Heart right ventricle (tissue), 16 donors: ENCODE measurements around the gene RNF207. TPM values are rescaled to one million over a fixed set of nuclear protein-coding genes. Genes with fewer than 3 reads are reported as not detected.

Source experiments
- ATAC-seq, 8 donors: fragments of 200-7000 bp; cut with Tn5 transposase; one replicate each; pipeline ENCODE4 v1.9.1; 2020; ENCODE audit warnings: mild to moderate bottlenecking in 8 of 8, moderate library complexity in 8 of 8, moderate number of reproducible peaks in 1 of 8
- DNase-seq, 2 donors: peaks; one replicate each; pipeline ENCODE4 v3.0.0-alpha.2; 2020
- H3K27ac ChIP-seq, 10 donors: fragments of 200-600 bp; sonication (generic) in 2 of 10; one replicate each; pipeline versions ENCODE4 v1.5.0 to v1.8.0; 2020 to 2022; ENCODE audit warnings: mild to moderate bottlenecking in 3 of 10
- H3K27me3 ChIP-seq, 7 donors: fragments of 200-600 bp; one replicate each; pipeline ENCODE4 v1.8.0; 2021 to 2022; ENCODE audit warnings: mild to moderate bottlenecking in 2 of 7
- H3K36me3 ChIP-seq, 9 donors: fragments of 200-600 bp; sonication (generic) in 1 of 9; one replicate each; pipeline versions ENCODE4 v1.5.0 to v1.8.0; 2020 to 2022; ENCODE audit warnings: mild to moderate bottlenecking in 2 of 9
- H3K4me1 ChIP-seq, 9 donors: fragments of 200-600 bp; sonication (generic) in 1 of 9; one replicate each; pipeline versions ENCODE4 v1.5.0 to v1.8.0; 2020 to 2022; ENCODE audit warnings: mild to moderate bottlenecking in 4 of 9
- H3K4me3 ChIP-seq, 10 donors: fragments of 200-600 bp; sonication (generic) in 2 of 10; one replicate each; pipeline versions ENCODE4 v1.5.0 to v1.8.0; 2020 to 2022; ENCODE audit warnings: mild to moderate bottlenecking in 7 of 10, moderate library complexity in 2 of 10
- H3K9me3 ChIP-seq, 11 donors: fragments of 200-600 bp in 10 of 11; sonication (generic) in 2 of 11; one replicate each; pipeline versions ENCODE4 v1.5.0 to v1.8.0; 2013 to 2022; ENCODE audit warnings: mild to moderate bottlenecking in 2 of 11, control low read depth in 1 of 11, moderate library complexity in 1 of 11
- CTCF ChIP-seq, 9 donors: fragments of 200-600 bp; sonication (generic) in 2 of 9; IDR thresholded peaks; one replicate each; pipeline versions ENCODE4 v1.5.0 to v1.8.0; 2021 to 2022; ENCODE audit warnings: antibody characterized with exemption in 9 of 9, mild to moderate bottlenecking in 5 of 9, moderate library complexity in 1 of 9
- WGBS, 2 donors: extraction: QIAGEN DNeasy Blood & Tissue Kit; methylation state at CpG; one replicate each; pipeline ENCODE4 v1.1.7; 2013; ENCODE audit warnings: inconsistent platforms in 1 of 2; 5-methylcytosine and 5-hydroxymethylcytosine counted together
- intact Hi-C, 10 donors: fragments of 100-400 bp; cut with DNase I; formaldehyde crosslinking; loops; one replicate each; pipeline versions ENCODE4 v1.11.1 to v1.14.2; 2022
- polyA plus RNA-seq, 2 donors: library from polyadenylated mRNA; stranded (reverse); fragments of 200-250 nt; gene quantifications; one replicate each; pipeline ENCODE4 v1.2.3, GENCODE V29; 2013
- total RNA-seq, 10 donors: library from RNA; stranded (reverse); fragmentation: NEBNext Ultra II Directional in 3 of 10; extraction: Animal tissue kit (Norgen Biotek cat#: 25700) in 3 of 10; gene quantifications; one replicate each; pipeline versions ENCODE4 v1.2.1 to v1.2.4, GENCODE V29; 2021 to 2023
- donor health status: Arrhythmogenic right ventricular cardiomyopathy.
- donor health status: ischemic (EF 13 %, LVEDD 7.1; RV severe dilation, severe dysfunction).
- donor health status: healthy with polysubstance abuse.
- donor health status: DM: no; HTN: yes; CAD: no.
- donor health status: DM: no; HTN: no; CAD: no.
- donor health status: ischemic (EF 25% LVEDD 6.9; RV normal size, moderate dysfunction).
- donor health status: ischemic (EF 25% LVEDD 5.7; RV mildly dilated, moderate dysfunction).
- donor health status: healthy.
- donor health status: DM: yes; HTN: yes; CAD: no.
- donor health status: Ischemic cardiomyopathy.
- donor health status: ischemic (EF 35%, LVEDD 5.7; RV mildly dilated, moderate dysfunction).
- donor health status: nonischemic (EF 11% LVEDD 7.7; RV severe dilation, severe dysfunction).
- donor health status: DM: yes; HTN: yes; CAD: no.
- donor health status: PGD.
- donor health status: ischemic (EF 29% LVEDD 5.4; RV normal size, mild dysfunction).
- donor health status: nonischemic (EF 23%, LVEDD 6.1; RV moderate dilation, normal function).

Gene RNF207
- total and polyA plus RNA-seq, 12 donors = 16.2 to 183 (median 67.4) TPM

GRCh38 chr1:6256645-6257044 is 50.7 kb downstream of the RNF207 start:
- WGBS, 2 donors = 93 to 94% methylated on average over 13 of the region's 13 CpGs
- intact Hi-C loops = loop anchor here in 1 of 10 donors (10.0 kb wide), 1 partner anchor 138 kb away; the partner anchor contains the start of gene ACOT7
- no peak for ATAC-seq

GRCh38 chr1:6257541-6258069 is 51.7 kb downstream of the RNF207 start:
- ATAC-seq = no peak
- Histone ChIP-seq H3K9me3 (no peaks in the 10 kb centered on the region), H3K4me3 (no peak overlapping the region), H3K4me1 (peaks cover 5 to 29% (median 25%) of the 10 kb centered on the region in 9 donors), H3K36me3 (peaks cover 0 to 5% (median 0%) of the 10 kb centered on the region in 9 donors), H3K27ac (no peak overlapping the region), H3K27me3 (peaks cover 0 to 40% (median 29%) of the 10 kb centered on the region in 7 donors)
- TF ChIP-seq CTCF (IDR thresholded peaks at IDR 0.05) = no peak
- WGBS, 2 donors = 89 to 92% methylated on average over 8 of the region's 8 CpGs
- intact Hi-C loops = loop anchor here in 1 of 10 donors (10.0 kb wide), 1 partner anchor 137 kb away; the partner anchor contains the start of gene ACOT7
- no peak for DNase-seq

More at GRCh38 chr1:6256645-6257044, 50.7 kb downstream of the RNF207 start:
- Histone ChIP-seq H3K27me3 (peaks cover 0 to 38% (median 27%) of the 10 kb centered on the region in 7 donors), H3K4me3 (no peak overlapping the region), H3K27ac (no peak overlapping the region), H3K36me3 (peaks cover 0 to 5% (median 0%) of the 10 kb centered on the region in 9 donors), H3K9me3 (no peaks in the 10 kb centered on the region), H3K4me1 (peaks cover 5 to 21% (median 16%) of the 10 kb centered on the region in 9 donors)
- DNase-seq = no peak
- no peak for TF ChIP-seq CTCF (IDR thresholded peaks at IDR 0.05)

GRCh38 chr1:6258675-6259074 is 52.8 kb downstream of the RNF207 start:
- no peak for ATAC-seq

More at GRCh38 chr1:6258675-6259074, 52.8 kb downstream of the RNF207 start:
- WGBS, 2 donors = 80 to 85% methylated on average over 10 of the region's 10 CpGs
- peaks cover 13 to 40% (median 34%) of the 10 kb centered on the region in 9 donors for H3K4me1 ChIP-seq
- intact Hi-C loops = loop anchor here in 1 of 10 donors (10.0 kb wide), 1 partner anchor 136 kb away; the partner anchor contains the start of gene ACOT7
- H3K36me3 ChIP-seq = peaks cover 0 to 5% (median 0%) of the 10 kb centered on the region in 9 donors
- no peak for TF ChIP-seq CTCF (IDR thresholded peaks at IDR 0.05)
- H3K4me3 ChIP-seq = no peak overlapping the region
- no peaks in the 10 kb centered on the region for H3K9me3 ChIP-seq
- H3K27ac ChIP-seq = no peak overlapping the region
- peaks cover 0 to 44% (median 32%) of the 10 kb centered on the region in 7 donors for H3K27me3 ChIP-seq
- no peak for DNase-seq
